ENCODE measurements around the gene DNAJC11.
"Not testable (repeated sequence)": the region's sequence is repeated elsewhere in the genome, so short reads cannot be mapped to it uniquely, and the experiment has no call there.

The DNAJC11 gene

DNA sequence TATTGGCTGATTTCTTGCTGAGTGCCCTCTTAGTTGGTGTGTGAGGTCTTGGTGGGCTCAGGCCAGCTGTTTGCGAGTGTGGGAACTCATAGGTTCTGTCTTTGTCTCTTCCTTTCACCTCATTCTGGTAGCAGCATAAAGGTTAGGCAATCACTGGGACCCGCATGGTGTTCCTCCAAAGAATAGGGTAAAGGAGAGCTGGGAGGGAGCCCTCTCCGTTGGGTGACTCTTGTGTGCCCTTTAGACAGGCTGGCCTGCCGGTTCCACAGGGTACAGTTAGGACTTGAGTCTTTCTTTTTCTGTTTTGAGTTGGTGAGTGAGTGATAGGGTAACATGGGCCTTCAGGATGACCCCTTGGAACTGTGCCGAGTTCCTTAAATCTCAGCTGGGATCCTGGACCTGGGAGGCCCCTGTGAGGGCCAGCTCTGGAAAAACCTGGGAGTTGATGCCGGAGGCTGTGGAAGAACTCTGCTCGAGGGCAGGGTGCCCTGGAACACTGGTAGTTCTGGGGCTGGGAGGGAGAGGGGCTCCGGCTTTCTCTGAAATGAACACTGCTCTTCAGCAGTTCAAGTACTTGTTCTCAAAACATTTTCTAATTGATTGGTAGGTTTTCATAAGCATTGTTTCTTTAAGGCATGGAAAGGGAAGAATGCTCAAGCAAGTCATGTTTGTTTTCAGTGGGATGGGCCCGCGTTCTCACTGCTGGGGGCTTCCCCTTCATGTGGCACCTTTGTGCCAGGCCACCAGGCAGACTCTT lies 79.0 kb downstream of the DNAJC11 start:
- no peak for DNase-seq

DNA sequence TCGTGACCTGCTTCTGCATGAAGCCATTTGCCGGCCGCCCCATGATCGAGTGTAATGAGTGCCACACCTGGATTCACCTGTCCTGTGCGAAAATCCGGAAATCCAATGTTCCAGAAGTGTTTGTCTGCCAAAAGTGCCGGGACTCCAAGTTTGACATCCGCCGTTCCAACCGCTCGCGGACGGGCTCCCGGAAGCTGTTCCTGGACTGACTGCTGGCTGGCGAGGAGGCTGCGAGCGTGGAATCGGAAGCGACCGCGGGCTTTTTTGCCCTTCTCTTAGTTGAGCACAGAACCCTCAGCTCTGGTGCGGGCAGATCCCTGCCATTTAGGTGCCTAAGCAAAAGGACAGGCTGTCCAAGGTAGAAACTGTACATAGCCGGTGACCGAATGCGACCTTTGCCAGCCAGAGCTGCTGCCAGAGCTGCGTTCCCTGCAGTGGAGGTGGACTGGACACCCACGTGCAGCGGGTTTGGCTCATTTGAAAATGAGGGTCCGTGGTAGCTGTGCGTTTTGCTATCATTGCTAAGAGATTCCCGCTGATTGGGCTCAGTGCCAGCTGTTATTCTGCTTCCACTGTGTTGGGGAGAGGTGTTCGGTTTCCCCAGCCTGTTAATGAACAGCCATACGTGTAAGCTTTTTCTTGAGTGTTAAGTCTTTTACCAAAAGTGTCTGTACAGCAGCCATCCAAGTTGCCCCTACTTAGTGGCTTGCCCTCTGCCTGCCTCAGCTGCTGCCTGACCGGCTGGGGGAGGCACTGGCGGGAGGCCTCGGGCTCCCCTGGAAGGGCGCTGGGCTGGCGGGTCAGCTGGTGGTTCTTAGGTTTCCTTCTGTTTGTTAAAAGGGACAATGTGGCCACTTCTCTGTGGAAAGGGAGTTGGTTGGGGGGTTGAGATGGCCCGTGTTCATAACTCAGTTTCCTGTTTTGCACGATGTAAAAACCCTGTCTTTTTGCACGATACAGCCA lies 79.9 kb downstream of the DNAJC11 start:
- no peak for DNase-seq

DNA sequence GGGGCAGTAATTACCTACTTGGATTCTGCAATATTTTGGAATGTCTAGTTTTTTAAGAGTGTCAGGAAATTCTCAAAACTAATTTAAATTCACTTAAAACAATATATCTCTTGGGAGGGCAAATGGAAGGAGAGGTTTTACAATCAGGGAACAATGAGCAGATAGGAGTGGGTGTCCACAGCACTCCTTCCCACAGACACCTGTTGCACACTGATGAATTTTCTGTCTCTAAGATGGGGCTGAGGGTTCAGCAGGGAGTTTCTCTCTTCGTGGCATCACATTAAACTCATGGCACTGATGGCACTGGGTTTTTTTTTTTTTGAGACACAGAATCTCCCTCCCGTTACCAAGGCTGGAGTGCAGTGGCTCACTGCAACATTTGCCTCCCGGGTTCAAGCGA lies 82.6 kb downstream of the DNAJC11 start:
- no peak for DNase-seq

DNA sequence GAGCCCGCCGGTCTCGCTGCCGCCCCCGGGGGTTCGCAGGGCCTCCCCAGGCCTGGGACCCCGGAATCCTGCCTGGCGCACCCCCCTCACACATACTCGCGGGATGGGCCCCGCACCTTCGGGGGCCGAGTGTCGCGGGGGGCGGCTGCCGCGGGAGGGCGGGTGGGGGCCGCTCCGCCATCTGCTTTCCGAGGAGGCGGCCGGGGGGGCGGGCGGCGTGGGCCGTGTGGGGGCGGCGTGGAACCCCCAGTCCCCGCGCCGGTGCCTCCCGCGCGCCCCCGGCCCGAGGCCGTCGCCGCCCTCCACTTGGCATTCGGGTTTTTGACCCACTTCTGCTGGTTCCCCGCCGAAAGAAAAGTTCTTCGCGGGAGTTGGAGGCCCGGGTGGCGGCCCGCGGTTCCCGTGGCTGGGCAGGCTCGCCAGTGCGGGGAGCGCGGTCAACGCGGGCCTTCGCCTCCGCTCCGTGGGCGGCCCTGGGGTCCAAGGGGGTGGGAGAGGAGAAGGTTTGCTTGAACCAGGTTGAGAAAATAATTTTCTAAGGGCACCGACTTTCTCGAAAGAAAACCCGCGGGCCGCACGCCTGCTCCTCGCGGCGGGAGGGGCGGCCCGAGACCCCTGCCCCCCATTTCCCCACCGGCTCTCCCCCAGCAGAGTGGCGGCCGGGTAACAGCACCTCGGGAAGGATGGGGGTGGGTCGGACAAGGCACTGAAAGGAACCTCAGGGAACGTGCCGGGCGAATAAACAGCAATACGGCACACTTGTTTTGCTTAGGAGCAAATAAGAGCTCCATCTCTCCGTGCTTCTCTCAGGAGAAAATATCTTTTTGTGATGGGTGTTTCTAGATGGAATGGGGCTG lies 86.5 kb downstream of the DNAJC11 start:
- DNase-seq: no peak

DNA sequence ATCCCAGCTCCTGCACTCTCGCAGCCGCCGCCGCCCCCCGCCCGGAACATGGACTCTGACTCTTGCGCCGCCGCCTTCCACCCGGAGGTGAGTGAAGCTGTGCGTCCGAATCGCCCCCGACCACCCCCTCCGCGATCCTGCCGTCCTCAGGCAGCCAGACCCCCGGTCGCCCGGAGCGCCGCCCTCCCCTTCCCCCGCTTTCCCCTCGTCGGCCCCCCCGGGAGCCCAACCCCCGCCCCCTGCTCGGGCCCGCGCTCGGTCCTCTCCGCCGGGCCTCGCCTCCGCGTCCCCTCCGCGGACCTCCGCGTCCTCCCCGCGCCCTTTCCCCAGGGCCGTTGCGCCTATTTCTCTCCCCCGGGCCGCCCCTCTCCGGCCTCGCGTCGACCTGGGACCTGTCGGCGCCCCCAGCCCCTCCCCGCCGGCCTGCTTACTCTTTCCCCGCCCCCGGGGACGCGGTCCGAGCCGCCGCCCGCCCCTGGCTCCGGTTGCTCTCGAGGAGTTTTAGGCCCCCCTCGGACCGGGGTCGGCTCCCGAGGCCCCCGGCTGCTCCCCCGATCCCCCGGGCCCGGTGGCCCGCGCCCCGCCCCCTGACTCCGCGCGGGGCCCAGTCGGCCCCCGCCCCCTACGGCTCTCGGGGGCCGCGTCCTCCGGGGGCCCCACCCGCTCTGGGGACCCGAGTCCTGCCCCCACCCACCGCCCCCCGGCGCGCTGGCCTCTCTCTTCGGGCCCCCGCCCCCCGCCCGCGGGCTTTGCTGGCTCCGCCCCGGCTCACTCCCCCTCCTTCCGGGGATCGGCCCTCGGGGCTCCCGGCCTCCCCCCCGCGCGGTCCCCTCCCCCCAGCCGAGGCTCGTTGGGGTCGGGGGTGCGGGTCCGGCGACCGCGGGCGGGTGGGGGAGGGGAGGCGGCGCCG lies 87.3 kb downstream of the DNAJC11 start:
- no peak for DNase-seq

DNA sequence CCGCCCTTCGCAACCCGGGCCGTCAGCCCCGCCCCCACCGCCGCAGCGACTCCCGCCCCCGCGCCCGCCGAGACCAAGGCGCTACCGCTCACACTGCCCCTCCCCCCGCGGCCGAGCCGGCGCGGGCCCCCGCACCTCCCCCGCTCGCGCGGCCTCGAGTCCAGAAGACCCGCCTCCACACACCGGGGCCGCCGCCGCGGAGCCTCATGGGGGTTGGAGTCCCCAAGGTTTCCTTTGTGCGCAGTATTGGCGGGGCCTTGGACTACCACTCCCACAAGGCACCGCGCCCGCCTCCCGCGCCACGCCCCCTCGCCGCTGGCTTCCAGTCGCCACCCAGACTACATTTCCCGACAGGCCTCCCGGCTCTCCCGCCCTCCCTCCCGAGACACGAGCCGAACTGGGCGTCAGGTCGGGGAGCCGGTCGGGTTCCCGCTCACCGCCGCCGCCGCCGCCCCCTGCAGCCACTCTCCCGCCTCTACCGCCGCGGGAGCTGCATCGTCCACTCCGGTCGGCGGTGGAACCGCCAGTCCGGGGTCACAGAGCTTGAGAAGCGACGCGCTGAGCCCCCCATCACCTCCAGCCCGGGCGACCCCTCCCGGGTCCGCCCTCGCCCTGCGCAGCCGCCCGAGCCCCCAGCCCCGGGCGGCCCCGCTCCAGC lies 88.1 kb downstream of the DNAJC11 start, which contains the start of gene PHF13:
PHF13 (plus strand) TSS at position 371 of the 658 bp plus-strand sequence. CDS start 336 bp downstream, outside the sequence.
- DNase-seq: peak; percentile 99

DNA sequence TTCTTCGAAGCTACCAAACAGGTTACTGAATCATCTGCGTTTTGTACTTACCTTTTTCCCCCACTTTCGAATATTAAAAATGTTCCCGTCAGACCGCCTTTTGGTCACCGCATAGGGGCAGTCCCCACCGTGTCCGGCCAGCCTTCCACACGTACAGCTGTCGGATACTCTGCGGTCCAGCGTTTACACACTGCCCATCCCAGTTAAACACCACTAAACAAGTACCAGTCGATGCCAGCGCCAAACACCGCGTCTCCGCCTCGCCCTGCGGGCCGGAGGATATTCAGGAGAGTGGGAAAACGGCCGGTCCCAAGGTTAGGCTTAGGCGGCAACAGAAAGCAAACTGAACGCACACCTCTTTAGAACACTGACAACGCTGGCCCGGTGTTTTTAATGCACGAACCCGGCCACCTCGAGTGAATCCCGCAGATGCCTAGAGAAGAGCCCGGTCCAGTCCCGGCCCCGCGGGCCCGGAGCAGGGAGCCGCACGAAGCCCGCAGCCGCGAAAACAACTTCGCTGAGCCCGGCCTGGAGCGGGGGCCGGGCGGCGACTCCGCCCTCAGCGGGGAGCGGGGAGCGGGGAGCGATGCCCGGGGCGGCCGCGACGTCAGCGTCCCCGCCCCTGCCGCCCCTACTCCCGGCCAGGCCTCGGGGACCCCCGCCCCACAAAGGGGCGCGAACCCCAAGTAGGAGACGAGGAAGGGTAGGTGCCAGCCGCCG lies 88.8 kb downstream of the DNAJC11 start:
- DNase-seq: peak; percentile 92

DNA sequence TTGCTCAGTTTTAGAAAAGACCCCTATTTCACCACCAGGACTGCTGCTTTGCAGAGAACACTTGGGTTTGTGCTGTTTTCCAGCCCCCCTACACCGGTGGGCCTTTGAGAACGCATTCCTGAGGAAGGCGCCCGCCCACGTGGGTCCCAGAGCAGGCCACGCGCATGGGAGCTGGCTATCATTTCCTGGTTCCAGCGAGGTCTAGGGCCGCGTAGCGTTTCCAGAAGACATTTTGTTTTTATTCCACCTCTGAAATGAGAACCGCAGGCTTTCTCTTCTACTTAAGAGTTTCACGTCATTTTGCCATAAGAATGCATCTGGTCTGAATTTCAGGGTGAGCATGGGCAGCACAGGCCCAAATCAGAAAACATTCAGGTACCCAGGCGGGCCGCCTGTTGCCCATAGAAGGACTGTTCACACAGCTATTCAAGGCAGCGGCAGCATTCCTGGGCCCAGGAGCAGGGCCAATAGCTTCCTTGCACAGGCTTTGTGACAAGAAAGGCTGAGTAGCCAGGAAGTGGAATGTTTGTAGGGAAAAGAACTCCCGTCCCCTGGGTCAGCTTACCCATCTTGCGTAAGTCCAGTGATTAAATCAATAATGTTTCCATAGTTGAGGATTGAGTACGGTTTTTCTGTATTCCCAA lies 97.6 kb downstream of the DNAJC11 start:
- DNase-seq: no peak

DNA sequence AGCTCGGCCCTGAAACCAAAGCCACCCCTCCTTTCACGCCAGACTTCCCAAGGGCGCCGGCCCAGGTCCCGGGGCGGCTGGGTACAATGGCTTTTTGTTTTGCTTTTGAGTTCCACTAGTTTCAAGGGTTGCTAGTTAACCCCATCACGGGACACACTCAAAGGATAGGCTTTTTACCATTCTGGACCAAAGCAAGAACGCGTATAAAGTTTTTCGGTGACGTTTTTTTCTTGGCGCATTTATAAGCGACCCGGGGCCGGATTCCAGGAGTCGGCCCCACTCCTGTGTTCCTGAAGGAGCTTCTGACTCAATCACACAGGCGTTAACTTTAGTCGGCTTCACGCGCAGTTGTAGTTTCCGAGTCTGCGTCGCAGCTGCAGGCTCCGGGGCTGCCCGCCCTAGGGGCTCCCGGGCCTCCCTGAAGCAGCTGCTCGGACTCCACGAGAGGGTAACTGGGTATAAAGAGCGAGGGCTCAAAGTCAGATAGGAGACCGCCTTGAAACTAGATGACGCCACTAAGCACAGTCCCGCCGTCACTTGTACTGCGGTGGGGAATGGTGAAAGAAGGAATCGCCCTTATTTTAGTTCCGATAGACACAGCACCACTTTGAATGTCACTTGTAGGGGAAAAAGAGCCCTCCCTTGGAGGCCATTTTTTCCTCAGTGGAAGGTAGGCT lies 98.2 kb downstream of the DNAJC11 start:
- no peak for DNase-seq

DNA sequence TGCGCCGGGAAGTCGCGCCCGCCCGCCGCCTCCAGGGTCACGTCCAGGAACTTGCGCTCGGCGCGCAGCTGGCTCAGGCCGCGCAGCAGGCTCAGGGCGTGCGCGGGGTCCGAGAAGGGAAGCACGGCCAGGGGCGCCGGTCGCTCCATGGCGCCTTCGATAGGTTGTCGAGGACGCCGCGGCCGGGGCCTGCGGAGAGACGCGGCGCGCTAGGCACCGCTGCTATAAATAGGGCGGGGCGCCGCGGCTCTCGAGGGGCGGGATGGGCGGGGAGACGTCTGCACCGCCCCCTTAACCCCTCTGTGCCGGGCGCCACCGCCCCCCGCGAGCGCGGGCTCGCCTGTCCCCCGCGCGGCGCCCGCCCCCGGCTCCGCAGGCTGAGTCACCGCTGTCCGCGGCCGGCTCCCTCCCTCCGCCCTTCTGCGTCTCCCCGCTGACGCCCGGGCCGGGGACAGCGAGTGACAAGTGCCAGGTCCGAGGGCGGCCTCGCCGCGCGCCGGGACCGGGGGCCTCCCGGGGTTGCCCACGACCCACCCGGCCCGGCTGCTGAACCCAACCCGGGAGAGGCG lies 98.9 kb downstream of the DNAJC11 start, which contains the start of gene KLHL21:
KLHL21 (minus strand) TSS at position 201 of the 569 bp plus-strand sequence; CDS start at position 149, 52 bp downstream.
- DNase-seq: peak; percentile 76

DNA sequence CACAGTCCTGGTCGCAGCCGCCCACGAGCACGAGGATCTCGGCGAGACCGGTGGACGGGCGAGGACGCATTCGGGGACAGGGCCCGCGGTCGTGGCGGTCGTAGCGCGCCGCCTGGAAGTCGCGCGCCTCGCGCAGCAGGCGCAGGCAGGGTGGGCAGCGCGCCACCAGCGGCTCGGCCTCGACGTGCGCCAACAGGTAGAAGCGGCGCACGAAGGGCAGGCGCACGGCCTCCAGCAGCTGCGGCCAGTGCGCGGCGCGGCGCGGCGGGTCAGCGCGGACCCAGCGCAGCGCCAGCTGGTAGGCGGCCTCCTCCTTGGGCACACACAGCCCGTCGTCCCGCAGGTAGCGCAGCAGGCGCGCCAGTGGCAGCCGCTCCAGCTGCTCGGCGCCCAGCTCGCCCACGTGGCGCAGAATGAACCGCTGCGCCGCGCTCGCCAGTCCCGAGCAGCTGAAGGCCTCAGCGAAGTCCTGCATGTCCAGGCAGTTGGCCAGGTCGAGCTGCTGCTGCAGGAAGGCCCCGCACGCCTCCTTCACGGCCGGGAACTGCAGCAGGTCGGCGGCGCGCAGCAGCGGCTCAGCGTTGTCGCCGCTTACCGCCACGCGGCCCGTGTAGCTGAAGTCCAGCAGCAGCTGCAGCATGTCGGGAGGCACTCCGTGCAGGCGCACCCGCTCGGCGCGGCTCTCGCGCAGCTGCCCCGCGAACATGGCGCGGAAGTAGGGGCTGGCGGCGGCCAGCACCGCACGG lies 99.5 kb downstream of the DNAJC11 start:
- peak; percentile 53 for DNase-seq

DNA sequence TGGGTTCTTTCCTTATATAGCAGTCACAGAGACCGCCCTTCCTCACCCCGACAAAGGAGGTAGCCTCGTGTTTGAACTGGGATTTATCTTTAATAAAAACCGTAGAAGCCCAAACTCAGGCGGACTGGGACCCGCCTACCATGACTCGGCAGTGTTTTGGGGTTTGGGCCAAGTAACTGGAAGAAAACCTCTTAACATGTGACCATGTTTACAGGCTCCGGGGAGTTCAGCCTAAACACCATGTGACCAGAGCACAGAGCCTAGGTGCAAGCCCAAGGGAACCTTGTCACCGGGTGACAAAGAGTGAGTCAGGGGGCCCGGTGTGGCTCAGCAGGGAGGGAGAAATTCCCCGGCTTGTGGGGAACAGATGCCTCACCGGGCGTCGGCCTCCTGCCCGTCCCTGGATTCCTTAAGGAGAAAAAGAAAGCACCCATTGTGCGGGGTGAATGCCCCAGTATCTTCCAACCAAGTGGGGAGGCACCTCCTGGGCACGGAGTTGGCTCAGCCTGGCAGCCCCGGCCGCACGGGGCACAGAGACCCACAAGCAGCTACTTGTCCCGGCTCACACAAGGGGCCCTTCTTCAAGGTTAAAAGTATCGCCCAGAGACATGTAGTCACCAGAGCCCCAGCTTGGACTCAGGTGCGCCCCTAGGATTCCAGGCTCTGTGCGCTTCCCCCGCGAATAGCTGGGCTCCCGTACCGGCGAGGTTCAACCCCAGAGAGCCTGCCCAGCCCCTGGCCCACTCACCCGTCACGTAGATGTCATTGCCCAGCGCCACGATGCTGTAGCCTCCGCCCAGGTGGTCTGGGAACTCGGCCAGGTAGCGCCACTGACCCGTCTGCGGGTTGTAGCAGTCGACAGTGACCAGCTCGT lies 100.3 kb downstream of the DNAJC11 start:
- DNase-seq: peak; percentile 60

DNA sequence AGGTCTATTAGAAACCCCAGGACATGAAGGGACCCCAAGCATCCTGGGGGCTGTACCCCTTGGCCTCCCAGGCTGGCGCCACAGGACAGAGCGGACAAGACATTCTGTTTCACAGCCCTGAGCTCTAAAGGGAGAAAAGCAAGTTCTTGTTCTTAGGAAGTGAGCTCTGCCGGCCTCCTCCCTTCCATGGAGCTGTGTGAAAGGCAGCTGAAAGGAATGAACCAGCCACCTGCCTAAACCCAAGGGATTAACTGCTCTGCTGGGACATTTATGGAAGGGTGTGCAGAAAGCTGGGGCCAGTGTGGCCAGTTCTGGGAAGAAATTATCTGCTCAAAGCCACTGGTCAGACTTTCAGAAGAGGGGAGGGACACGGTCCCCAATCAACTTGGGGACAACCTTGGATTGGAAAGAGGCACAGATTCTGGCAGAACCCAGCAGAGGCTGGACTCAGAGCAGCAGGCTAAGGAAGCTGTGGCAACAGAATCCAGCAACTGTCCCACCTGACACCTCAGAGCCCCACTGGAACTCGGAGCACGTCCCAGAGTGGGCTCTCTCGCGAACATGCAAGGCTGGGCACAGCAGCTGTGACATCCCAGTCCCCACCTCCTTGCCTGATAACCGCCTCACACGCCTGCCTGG lies 101.1 kb downstream of the DNAJC11 start:
- no peak for DNase-seq

DNA sequence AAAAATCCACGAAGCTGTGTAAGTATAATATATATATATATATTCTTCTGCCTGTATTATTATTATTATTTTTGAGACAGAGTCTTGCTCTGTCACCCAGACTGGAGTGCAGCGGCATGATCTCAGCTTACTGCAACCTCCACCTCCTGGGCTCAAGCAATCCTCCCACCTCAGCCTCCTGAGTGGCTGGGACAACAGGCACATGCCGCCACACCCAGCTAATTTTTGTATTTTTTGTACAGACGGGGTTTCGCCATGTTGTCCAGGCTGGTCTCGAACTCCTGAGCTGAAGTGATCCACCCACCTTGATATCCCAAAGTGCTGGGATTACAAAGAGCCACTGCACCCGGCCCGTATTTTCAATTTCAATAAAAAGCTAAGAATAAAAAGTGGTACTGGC lies 101.6 kb downstream of the DNAJC11 start:
- not testable (repeated sequence) for DNase-seq

DNA sequence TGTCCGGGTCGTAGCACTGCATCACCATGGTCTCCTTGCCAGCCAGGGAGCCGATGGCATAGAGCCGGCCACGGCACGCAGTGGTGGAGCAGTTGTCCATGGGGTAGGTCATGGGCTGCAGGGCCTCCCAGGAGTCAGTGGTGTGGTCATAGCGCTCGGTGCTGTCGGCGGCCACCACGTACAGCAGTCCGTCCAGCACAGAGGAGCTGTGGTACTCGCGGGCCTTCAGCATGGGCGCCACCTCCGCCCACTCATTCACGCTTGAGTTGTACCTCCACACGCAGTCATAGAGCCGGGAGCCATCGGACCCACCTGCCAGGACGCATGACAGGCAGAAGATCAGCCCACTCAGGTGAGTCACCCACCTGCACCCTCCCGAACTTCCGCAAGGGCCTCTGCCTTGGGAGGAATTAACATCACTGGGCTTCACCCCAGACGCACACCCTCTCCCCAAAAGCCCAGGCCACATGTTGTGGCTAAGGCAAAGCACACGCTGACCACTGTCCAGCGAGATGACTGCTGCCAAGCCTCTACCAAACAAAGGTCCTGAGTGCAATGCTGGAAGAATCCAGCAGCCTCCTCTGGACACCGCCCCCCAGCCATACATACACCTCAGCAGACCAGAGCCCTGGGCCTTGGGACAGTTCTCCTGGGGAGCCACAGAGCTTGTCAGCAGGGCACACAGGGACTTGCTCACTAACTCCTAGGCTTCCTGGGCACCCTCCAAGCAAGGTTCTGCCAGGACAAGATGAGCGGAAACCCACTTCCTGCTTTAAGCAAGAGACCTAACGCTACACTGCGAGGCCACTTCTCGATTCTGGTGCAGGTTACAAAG lies 102.3 kb downstream of the DNAJC11 start:
- DNase-seq: no peak

DNA sequence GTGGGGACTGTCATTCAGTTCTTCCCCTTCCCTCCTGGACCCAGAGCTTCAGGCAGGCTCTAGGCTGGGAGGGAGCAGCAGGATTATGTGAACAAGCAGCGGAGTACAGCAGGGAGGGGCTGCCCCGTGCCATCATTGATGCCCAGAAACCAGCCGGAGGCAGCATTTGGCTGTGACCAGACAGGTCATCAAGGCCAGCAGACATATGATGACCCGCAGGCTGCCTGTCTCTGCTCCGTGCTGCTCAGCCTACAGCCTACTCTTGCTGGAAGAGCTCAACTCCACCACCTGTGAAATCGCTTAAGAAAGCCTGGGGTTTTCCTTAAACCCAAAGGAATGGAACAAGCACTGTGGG lies 103.9 kb downstream of the DNAJC11 start:
- DNase-seq: no peak
